ENCODE data around the gene TRIM67. TPM values are rescaled to one million over a fixed set of nuclear protein-coding genes. Genes with fewer than 3 reads are reported as not detected.

Gene TRIM67
- total RNA-seq, 1 donor from 2014 or later: 0.11 TPM

GRCh38 chr1:231241750-231242149 is 79.9 kb downstream of the TRIM67 start:
- DNase-seq (ENCODE audit: missing footprints): peak; percentile 71
- intact Hi-C loops (cut with DNase I): loop anchor here (1.0 to 10.0 kb wide), 3 partner anchors 96 to 363 kb away; partner anchors contain the start of genes EGLN1 and EXOC8
- ATAC-seq: peak; percentile 38

DNA sequence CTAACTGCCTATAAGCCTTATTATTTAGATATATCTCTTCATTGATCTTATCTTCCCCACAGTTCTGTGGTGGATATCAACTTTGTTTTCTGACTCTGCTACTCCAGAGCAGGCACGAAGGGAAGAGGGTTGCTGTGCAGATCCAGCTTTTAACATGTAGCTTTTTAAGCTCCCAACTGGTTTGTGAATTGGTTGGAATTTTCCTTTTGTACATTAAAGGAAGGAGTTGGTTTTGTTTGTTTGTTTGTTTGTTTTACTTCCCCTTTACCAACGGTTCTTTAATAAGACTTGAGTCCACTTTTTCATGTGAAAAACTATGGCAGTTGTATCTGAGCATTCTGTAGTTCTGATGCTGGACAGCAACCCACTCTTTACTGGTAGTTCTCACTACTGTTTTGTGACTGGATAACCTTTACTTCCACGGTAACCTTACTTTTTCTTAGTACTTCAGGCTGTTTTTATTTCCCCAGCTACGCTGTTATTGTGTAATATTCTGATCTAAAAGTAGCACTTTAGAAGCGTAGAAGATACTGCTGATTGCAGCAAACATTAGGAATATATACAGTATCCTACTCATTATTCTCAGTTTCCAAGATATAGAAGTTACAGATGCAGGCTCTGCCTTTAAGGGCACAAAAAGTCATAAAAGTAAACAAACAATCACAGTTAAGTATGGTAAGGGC is 80.8 kb downstream of the TRIM67 start:
- ATAC-seq (no peak), DNase-seq (ENCODE audit: missing footprints) (no peak)
- intact Hi-C loops (cut with DNase I): loop anchor here (10.0 kb wide), 2 partner anchors 182 to 362 kb away; partner anchors contain the start of gene EGLN1

DNA sequence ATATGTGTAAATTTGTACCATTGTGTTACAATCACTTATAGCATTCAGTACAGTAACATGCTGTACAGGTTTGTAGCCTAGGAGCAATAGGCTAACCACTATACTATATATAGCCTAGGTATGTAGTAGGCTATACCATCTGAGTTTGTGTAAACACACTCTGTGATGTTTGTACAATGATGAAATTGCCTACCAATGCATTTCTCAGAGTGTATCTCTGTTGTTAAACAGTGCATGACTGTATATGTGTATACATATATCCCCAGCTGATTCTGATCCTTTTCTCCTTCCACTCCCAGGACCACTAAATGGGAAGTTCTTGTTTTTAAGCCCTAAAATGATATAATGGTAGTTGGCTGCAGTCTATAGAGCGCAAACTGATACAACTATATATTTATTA is 86.9 kb downstream of the TRIM67 start:
- DNase-seq (ENCODE audit: missing footprints) (no peak), ATAC-seq (no peak)
- intact Hi-C loops (cut with DNase I): loop anchor here (10.0 kb wide), 2 partner anchors 176 to 356 kb away; partner anchors contain the start of gene EGLN1

- no peak for ATAC-seq
- intact Hi-C loops (cut with DNase I): no loop called here
- no peak for DNase-seq (ENCODE audit: missing footprints)
Measured at GRCh38 chr1:231252336-231252735, 90.5 kb downstream of the TRIM67 start.

- DNase-seq (ENCODE audit: missing footprints) (no peak), ATAC-seq (no peak)
- intact Hi-C loops (cut with DNase I): no loop called here
Measured at GRCh38 chr1:231260351-231260750, 98.5 kb downstream of the TRIM67 start.

DNA sequence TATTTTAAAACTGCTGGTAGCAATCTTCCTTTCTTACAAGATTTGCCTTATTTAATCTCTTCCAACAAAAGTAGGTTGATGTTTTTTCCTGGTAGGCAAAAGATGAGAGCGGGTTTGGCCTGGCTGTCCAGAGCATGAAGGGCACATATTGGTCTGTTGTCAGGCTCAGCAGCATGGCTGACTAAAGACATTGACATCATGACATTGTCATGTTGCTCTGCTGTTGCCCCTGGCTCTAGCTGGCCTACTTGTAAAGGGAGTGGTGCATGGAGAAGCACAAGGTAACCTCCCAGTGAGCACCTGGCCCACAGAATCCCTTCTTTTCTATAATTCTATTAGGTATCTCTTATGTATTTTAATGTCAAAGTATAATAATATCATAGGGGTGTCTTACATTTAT is 102.8 kb downstream of the TRIM67 start:
- ATAC-seq (no peak), DNase-seq (ENCODE audit: missing footprints) (no peak)
- intact Hi-C loops (cut with DNase I): no loop called here

DNA sequence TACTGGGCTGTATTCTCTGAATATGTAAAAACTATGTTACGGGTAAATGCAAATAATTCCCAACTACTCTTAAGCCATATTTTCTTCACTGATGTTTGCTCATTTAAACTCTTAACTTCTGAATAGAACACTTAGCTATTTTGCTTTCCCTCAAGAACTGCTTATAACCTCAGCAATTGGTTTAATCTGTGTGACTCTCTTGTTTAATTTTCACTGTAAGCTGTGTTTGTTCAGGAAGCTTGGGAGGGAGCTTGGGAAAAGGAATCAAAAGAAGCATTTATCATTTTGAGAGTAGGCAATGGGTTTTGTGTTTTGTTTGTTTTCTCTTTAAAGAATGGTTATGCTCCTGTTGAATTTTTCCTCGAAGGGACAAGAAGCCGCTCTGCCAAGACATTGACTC is 103.5 kb downstream of the TRIM67 start:
- intact Hi-C loops (cut with DNase I): no loop called here
- no peak for ATAC-seq
- no peak for DNase-seq (ENCODE audit: missing footprints)

DNA sequence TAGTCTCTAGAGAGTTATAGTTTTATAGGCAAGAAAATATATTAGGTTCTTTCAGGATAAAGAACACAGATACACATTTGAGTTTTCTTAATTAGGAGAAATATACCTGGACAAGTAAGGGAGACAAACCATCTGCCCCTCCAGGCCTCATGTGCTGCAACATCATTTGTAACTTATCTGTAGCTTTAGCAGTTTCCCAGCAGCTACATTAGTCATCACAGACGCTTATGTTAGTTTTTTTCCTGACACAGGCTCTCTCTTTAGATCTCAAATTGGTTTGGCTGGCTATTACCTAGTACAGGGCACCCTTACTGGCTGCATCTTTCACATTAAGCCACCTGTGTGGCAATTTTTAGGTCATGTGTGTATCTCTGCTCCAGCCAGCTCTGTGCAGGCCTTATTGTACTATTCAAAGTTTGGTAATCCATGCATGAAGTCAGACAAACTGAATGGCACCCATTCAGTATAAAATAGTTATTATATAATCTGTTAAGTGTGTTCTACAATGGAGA is 105.0 kb downstream of the TRIM67 start:
- no peak for ATAC-seq

More for the DNA sequence above, 105.0 kb downstream of the TRIM67 start:
- intact Hi-C loops (cut with DNase I): no loop called here
- DNase-seq (ENCODE audit: missing footprints): no peak

Other genes with a start within 250 kb of the TRIM67 start
- 6.7 TPM for gene TTC13, start 183.2 kb upstream of the TRIM67 start, total RNA-seq
- 17.3 TPM for gene ARV1, start 183.0 kb upstream of the TRIM67 start, total RNA-seq
- 8.9 TPM for gene FAM89A, start 121.8 kb upstream of the TRIM67 start, total RNA-seq
- 59.1 TPM for gene GNPAT, start 79.2 kb downstream of the TRIM67 start, total RNA-seq
- gene EXOC8, start 175.8 kb downstream of the TRIM67 start, total RNA-seq: 11.3 TPM
- gene SPRTN, start 176.2 kb downstream of the TRIM67 start, total RNA-seq: 6.5 TPM

All from Right ventricle myocardium inferior (tissue), 1 donor.